ENCODE data around the gene TRPM8.

DNA sequence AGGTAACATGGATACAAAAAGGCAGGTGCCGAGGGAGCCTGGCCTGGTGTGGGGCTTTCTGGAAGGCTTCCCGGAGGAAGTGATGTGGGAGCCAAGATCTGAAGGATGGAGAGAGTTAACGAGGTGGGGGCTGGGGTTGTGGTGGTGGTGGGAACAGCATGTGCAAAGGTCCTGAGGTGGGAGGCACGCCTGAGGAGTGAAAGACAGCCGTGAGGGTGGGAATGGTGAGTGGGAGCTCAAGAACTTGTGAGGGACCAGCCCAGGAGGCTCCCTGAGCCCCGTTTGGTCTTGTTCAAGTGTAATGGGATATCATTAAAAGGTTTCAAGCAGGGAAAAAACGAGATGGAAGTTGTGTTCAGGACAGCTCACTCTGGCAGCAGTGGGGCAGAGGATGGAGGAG, 35.2 kb downstream of the TRPM8 start:
- no peak for TF ChIP-seq KDM1A (CRISPR knock-in tag; IDR thresholded peaks at IDR 0.05)
- no peak for TF ChIP-seq CREB1 (IDR thresholded peaks at IDR 0.05)
- TF ChIP-seq CREB1 (CRISPR knock-in tag; IDR thresholded peaks at IDR 0.05): no peak
- TF ChIP-seq EZH2 (conservative IDR thresholded peaks at IDR 0.05; ENCODE audit: low read depth, low read length): no peak
- TF ChIP-seq, protein P1, sequence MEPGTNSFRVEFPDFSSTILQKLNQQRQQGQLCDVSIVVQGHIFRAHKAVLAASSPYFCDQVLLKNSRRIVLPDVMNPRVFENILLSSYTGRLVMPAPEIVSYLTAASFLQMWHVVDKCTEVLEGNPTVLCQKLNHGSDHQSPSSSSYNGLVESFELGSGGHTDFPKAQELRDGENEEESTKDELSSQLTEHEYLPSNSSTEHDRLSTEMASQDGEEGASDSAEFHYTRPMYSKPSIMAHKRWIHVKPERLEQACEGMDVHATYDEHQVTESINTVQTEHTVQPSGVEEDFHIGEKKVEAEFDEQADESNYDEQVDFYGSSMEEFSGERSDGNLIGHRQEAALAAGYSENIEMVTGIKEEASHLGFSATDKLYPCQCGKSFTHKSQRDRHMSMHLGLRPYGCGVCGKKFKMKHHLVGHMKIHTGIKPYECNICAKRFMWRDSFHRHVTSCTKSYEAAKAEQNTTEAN (CRISPR knock-in tag; conservative IDR thresholded peaks at IDR 0.05): no peak
- TF ChIP-seq ZNF3 (CRISPR knock-in tag; IDR thresholded peaks at IDR 0.05): no peak
- TF ChIP-seq, protein P2, sequence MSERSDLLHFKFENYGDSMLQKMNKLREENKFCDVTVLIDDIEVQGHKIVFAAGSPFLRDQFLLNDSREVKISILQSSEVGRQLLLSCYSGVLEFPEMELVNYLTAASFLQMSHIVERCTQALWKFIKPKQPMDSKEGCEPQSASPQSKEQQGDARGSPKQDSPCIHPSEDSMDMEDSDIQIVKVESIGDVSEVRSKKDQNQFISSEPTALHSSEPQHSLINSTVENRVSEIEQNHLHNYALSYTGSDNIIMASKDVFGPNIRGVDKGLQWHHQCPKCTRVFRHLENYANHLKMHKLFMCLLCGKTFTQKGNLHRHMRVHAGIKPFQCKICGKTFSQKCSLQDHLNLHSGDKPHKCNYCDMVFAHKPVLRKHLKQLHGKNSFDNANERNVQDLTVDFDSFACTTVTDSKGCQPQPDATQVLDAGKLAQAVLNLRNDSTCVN (CRISPR knock-in tag; IDR thresholded peaks at IDR 0.05; ENCODE audit: borderline replicate concordance): no peak
- TF ChIP-seq MAFG (CRISPR knock-in tag; IDR thresholded peaks at IDR 0.05): no peak
- TF ChIP-seq POLR2A (IDR thresholded peaks at IDR 0.05; ENCODE audit: insufficient read depth in 1 of 2, low read depth in 2 of 2, low read length in 2 of 2): no peak
- TF ChIP-seq, protein P3, sequence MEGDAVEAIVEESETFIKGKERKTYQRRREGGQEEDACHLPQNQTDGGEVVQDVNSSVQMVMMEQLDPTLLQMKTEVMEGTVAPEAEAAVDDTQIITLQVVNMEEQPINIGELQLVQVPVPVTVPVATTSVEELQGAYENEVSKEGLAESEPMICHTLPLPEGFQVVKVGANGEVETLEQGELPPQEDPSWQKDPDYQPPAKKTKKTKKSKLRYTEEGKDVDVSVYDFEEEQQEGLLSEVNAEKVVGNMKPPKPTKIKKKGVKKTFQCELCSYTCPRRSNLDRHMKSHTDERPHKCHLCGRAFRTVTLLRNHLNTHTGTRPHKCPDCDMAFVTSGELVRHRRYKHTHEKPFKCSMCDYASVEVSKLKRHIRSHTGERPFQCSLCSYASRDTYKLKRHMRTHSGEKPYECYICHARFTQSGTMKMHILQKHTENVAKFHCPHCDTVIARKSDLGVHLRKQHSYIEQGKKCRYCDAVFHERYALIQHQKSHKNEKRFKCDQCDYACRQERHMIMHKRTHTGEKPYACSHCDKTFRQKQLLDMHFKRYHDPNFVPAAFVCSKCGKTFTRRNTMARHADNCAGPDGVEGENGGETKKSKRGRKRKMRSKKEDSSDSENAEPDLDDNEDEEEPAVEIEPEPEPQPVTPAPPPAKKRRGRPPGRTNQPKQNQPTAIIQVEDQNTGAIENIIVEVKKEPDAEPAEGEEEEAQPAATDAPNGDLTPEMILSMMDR (CRISPR knock-in tag; IDR thresholded peaks at IDR 0.05): no peak
